ENCODE results near the gene DNAH10. TPM values are rescaled to one million over a fixed set of nuclear protein-coding genes. Genes with fewer than 3 reads are reported as not detected.

Gene DNAH10
- total and polyA plus RNA-seq, 2 experiments from 2014 or later: 0.22 to 0.60 TPM

DNA sequence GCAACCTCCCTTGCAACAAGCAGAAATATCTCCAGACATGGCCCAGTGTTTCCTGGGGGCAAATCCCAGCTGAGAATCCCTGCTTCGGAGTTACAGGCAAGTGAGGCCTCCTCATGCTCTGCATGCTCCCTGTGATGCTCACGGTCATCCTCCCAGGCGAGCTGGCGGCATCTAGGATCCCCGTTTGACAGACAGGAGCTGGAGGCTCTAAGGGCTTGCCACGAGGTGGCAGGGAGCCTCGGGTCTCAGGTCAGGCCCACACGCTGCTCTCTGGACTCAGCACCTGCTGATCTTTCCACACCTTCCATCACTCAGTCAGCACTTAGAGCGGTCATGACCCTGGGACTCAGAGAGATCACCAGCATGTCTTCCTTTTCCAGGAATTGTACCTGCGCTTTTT is 130.8 kb downstream of the DNAH10 start:
- no peak for DNase-seq (ENCODE audit: low spot score)
- TF ChIP-seq, protein P1, sequence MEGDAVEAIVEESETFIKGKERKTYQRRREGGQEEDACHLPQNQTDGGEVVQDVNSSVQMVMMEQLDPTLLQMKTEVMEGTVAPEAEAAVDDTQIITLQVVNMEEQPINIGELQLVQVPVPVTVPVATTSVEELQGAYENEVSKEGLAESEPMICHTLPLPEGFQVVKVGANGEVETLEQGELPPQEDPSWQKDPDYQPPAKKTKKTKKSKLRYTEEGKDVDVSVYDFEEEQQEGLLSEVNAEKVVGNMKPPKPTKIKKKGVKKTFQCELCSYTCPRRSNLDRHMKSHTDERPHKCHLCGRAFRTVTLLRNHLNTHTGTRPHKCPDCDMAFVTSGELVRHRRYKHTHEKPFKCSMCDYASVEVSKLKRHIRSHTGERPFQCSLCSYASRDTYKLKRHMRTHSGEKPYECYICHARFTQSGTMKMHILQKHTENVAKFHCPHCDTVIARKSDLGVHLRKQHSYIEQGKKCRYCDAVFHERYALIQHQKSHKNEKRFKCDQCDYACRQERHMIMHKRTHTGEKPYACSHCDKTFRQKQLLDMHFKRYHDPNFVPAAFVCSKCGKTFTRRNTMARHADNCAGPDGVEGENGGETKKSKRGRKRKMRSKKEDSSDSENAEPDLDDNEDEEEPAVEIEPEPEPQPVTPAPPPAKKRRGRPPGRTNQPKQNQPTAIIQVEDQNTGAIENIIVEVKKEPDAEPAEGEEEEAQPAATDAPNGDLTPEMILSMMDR (IDR thresholded peaks at IDR 0.05; ENCODE audit: poor library complexity): no peak
- no peak for TF ChIP-seq EZH2phosphoT487 (IDR thresholded peaks at IDR 0.05; ENCODE audit: low read depth, severe bottlenecking, unreplicated experiment)
- no peak for TF ChIP-seq EZH2 (IDR thresholded peaks at IDR 0.05; ENCODE audit: borderline replicate concordance)
- Histone ChIP-seq H3K4me2 (no peak overlapping the region), H3K9me2 (replicated peaks; ENCODE audit: insufficient read depth) (no peaks in the 10 kb centered on the region), H3K4me3 (no peak overlapping the region), H3K27ac (no peak overlapping the region), H3K9me3 (ENCODE audit: low read depth) (no peaks in the 10 kb centered on the region), H2AFZ (no peak overlapping the region), H4K20me1 (ENCODE audit: insufficient read depth, poor library complexity, severe bottlenecking) (no peaks in the 10 kb centered on the region), H3K4me1 (ENCODE audit: insufficient read depth) (no peaks in the 10 kb centered on the region), H3K36me3 (replicated peaks; ENCODE audit: insufficient read depth, low read depth) (no peaks in the 10 kb centered on the region), H3K27me3 (no peaks in the 10 kb centered on the region), H3K79me2 (no peaks in the 10 kb centered on the region)
- 86% methylated on average over 10 of the region's 10 CpGs for WGBS (ENCODE audit: low lambda C conversion rate, missing lambda C conversion rate)

DNA sequence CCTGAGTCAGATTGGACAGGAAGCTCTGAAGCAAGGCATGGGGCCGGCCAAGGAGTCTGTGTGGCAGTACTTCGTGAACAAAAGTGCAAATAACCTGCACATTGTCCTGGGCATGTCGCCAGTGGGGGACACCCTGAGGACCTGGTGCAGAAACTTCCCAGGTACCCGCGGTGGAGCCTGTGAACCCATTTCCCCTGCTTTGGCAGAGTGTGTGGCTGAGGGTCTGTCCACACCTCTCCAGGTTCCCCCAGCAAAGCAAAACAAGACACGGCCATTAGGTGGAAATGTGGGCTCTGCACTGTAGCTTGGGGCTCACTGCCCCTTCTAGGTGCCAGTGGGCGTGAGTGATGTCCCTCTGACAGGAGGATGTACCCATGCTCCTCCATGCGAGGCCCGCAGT is 131.2 kb downstream of the DNAH10 start:
- no peaks in the 10 kb centered on the region for H3K79me2 ChIP-seq
- 92% methylated on average over 9 of the region's 9 CpGs for WGBS (ENCODE audit: low lambda C conversion rate, missing lambda C conversion rate)
- no peaks in the 10 kb centered on the region for H3K9me3 ChIP-seq (ENCODE audit: low read depth)
- H3K27me3 ChIP-seq: no peaks in the 10 kb centered on the region
- no peaks in the 10 kb centered on the region for H3K36me3 ChIP-seq (replicated peaks; ENCODE audit: insufficient read depth, low read depth)
- H4K20me1 ChIP-seq (ENCODE audit: insufficient read depth, poor library complexity, severe bottlenecking): no peaks in the 10 kb centered on the region
- H3K4me1 ChIP-seq (ENCODE audit: insufficient read depth): no peaks in the 10 kb centered on the region
- H3K4me2 ChIP-seq: no peak overlapping the region
- H3K4me3 ChIP-seq: no peak overlapping the region
- no peaks in the 10 kb centered on the region for H3K9me2 ChIP-seq (replicated peaks; ENCODE audit: insufficient read depth)
- no peak for TF ChIP-seq EZH2 (IDR thresholded peaks at IDR 0.05; ENCODE audit: borderline replicate concordance)
- no peak for TF ChIP-seq EZH2phosphoT487 (IDR thresholded peaks at IDR 0.05; ENCODE audit: low read depth, severe bottlenecking, unreplicated experiment)
- TF ChIP-seq, protein P1 (IDR thresholded peaks at IDR 0.05; ENCODE audit: poor library complexity): no peak
- no peak overlapping the region for H3K27ac ChIP-seq
- DNase-seq (ENCODE audit: low spot score): no peak
- H2AFZ ChIP-seq: no peak overlapping the region

DNA sequence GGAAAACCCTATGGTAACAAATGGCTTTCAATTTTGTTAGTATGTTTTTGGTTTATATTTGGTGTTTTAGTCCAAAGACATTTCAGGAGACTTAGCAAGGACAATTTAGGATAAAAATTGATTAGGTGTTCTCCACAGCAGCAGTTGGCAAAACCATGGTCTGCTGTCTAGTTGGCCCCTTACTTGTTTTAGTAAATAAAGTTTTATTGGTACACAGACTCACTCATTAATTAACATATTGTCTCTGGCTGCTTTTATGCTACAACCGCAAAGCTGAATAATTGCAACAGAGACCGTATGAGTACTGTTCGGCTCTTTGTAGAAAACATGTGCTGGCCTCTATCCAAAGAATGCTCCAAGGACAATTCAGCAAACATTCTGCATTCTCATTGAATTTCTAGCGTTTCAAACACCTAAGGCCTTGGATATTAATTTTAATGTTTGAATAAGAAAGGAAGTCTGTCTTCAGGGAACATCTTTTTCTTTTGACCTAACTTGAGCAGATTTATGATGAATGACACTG is 132.8 kb downstream of the DNAH10 start:
- no peak for DNase-seq (ENCODE audit: low spot score)
- Histone ChIP-seq H3K36me3 (replicated peaks; ENCODE audit: insufficient read depth, low read depth) (no peaks in the 10 kb centered on the region), H3K9me3 (ENCODE audit: low read depth) (no peaks in the 10 kb centered on the region), H3K9me2 (replicated peaks; ENCODE audit: insufficient read depth) (no peaks in the 10 kb centered on the region), H3K4me3 (no peak overlapping the region), H4K20me1 (ENCODE audit: insufficient read depth, poor library complexity, severe bottlenecking) (no peaks in the 10 kb centered on the region), H2AFZ (no peak overlapping the region), H3K27ac (no peak overlapping the region), H3K4me1 (ENCODE audit: insufficient read depth) (no peaks in the 10 kb centered on the region), H3K4me2 (no peak overlapping the region), H3K27me3 (no peaks in the 10 kb centered on the region), H3K79me2 (no peaks in the 10 kb centered on the region)
- WGBS (ENCODE audit: low lambda C conversion rate, missing lambda C conversion rate): 80% methylated on average over 4 of the region's 4 CpGs
- no peak for TF ChIP-seq EZH2phosphoT487 (IDR thresholded peaks at IDR 0.05; ENCODE audit: low read depth, severe bottlenecking, unreplicated experiment)
- no peak for TF ChIP-seq EZH2 (IDR thresholded peaks at IDR 0.05; ENCODE audit: borderline replicate concordance)
- TF ChIP-seq, protein P1 (IDR thresholded peaks at IDR 0.05; ENCODE audit: poor library complexity): no peak

DNA sequence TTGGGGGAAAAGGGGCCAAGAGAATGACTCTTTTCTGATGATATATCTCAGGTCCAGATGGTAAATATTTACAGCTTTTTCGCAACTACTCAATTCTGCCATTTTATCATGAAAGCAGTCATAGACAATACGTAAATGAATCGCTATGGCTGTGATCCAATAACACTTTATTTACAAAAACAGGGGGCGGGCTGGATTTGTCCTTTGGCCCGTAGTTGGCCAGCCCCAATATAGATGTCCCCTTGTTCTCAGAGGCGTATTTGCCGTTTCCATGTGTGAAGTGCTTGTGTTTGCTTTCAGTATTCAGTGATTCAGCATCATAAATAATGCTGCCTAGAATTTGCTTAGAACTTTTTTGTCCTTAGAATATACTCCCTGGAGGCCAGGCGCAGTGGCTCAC is 133.3 kb downstream of the DNAH10 start:
- Histone ChIP-seq H4K20me1 (ENCODE audit: insufficient read depth, poor library complexity, severe bottlenecking) (no peaks in the 10 kb centered on the region), H3K27me3 (no peaks in the 10 kb centered on the region), H3K36me3 (replicated peaks; ENCODE audit: insufficient read depth, low read depth) (no peaks in the 10 kb centered on the region), H3K27ac (no peak overlapping the region), H3K9me3 (ENCODE audit: low read depth) (no peaks in the 10 kb centered on the region), H3K4me3 (no peak overlapping the region), H2AFZ (no peak overlapping the region), H3K79me2 (no peaks in the 10 kb centered on the region), H3K9me2 (replicated peaks; ENCODE audit: insufficient read depth) (no peaks in the 10 kb centered on the region), H3K4me1 (ENCODE audit: insufficient read depth) (no peaks in the 10 kb centered on the region), H3K4me2 (no peak overlapping the region)
- WGBS (ENCODE audit: low lambda C conversion rate, missing lambda C conversion rate): 91% methylated on average over 8 of the region's 8 CpGs
- DNase-seq (ENCODE audit: low spot score): no peak
- TF ChIP-seq, protein P1 (IDR thresholded peaks at IDR 0.05; ENCODE audit: poor library complexity): no peak
- TF ChIP-seq EZH2phosphoT487 (IDR thresholded peaks at IDR 0.05; ENCODE audit: low read depth, severe bottlenecking, unreplicated experiment) (no peak), EZH2 (IDR thresholded peaks at IDR 0.05; ENCODE audit: borderline replicate concordance) (no peak)
